Measurements from ENCODE around the gene MIF4GD.
A peak's percentile ranks its signal among the peaks of the same experiment; 100 is the strongest.

Gene MIF4GD

GRCh38 chr17:75295201-75296158 lies 24.4 kb upstream of the MIF4GD start:
- TF ChIP-seq FOXP2 (optimal IDR thresholded peaks at IDR 0.05; ENCODE audit: borderline replicate concordance, extremely low read depth, extremely low read length, insufficient read depth) (no peak), SIN3A (IDR thresholded peaks at IDR 0.05; ENCODE audit: borderline replicate concordance, insufficient read depth, low read length) (no peak), TAF1 (IDR thresholded peaks at IDR 0.05; ENCODE audit: borderline replicate concordance, insufficient read depth, low read length) (no peak), POLR2AphosphoS5 (IDR thresholded peaks at IDR 0.05; ENCODE audit: low read depth, low read length) (no peak), REST (IDR thresholded peaks at IDR 0.05; ENCODE audit: insufficient read depth in 1 of 2, low read depth in 2 of 2, low read length in 2 of 2) (no peak)

GRCh38 chr17:75289832-75290337 lies 18.9 kb upstream of the MIF4GD start:
- TF ChIP-seq POLR2AphosphoS5 (IDR thresholded peaks at IDR 0.05; ENCODE audit: low read depth, low read length): no peak
- no peak for TF ChIP-seq REST (IDR thresholded peaks at IDR 0.05; ENCODE audit: insufficient read depth in 1 of 2, low read depth in 2 of 2, low read length in 2 of 2)
- TF ChIP-seq TAF1 (IDR thresholded peaks at IDR 0.05; ENCODE audit: borderline replicate concordance, insufficient read depth, low read length): no peak
- no peak for TF ChIP-seq SIN3A (IDR thresholded peaks at IDR 0.05; ENCODE audit: borderline replicate concordance, insufficient read depth, low read length)
- no peak for TF ChIP-seq FOXP2 (optimal IDR thresholded peaks at IDR 0.05; ENCODE audit: borderline replicate concordance, extremely low read depth, extremely low read length, insufficient read depth)

- TF ChIP-seq REST (IDR thresholded peaks at IDR 0.05; ENCODE audit: insufficient read depth in 1 of 2, low read depth in 2 of 2, low read length in 2 of 2) (no peak), SIN3A (IDR thresholded peaks at IDR 0.05; ENCODE audit: borderline replicate concordance, insufficient read depth, low read length) (peak; percentile 35; the same call in 1 of the 2 replicates), FOXP2 (optimal IDR thresholded peaks at IDR 0.05; ENCODE audit: borderline replicate concordance, extremely low read depth, extremely low read length, insufficient read depth) (peak; percentile 77), TAF1 (IDR thresholded peaks at IDR 0.05; ENCODE audit: borderline replicate concordance, insufficient read depth, low read length) (peak; percentile 63; the same call in 1 of the 2 replicates), POLR2AphosphoS5 (IDR thresholded peaks at IDR 0.05; ENCODE audit: low read depth, low read length) (peak; percentile 87)
These were observed 18.2 kb upstream of the MIF4GD start, which contains the start of gene SLC25A19 for GRCh38 chr17:75289115-75289831. Gene SLC25A19 (minus strand): TSS chr17:75289433. CDS start chr17:75286764, 2,669 bp downstream.

- TF ChIP-seq TAF1 (IDR thresholded peaks at IDR 0.05; ENCODE audit: borderline replicate concordance, insufficient read depth, low read length) (no peak), FOXP2 (optimal IDR thresholded peaks at IDR 0.05; ENCODE audit: borderline replicate concordance, extremely low read depth, extremely low read length, insufficient read depth) (no peak), REST (IDR thresholded peaks at IDR 0.05; ENCODE audit: insufficient read depth in 1 of 2, low read depth in 2 of 2, low read length in 2 of 2) (no peak), POLR2AphosphoS5 (IDR thresholded peaks at IDR 0.05; ENCODE audit: low read depth, low read length) (no peak), SIN3A (IDR thresholded peaks at IDR 0.05; ENCODE audit: borderline replicate concordance, insufficient read depth, low read length) (no peak)
These were observed 17.7 kb upstream of the MIF4GD start for GRCh38 chr17:75288770-75289114.

Measured in PFSK-1 (cell line).